GM21737 (cell line): ENCODE results near the gene MAN1C1.

ENCODE experiments used
- ATAC-seq: cut with Tn5 transposase; IDR thresholded peaks from one replicate; pipeline ENCODE4 v1.9.1; 2021; ENCODE audit warnings: mild to moderate bottlenecking, moderate library complexity; ENCODE audit not compliant: unreplicated experiment

MAN1C1 gene

DNA sequence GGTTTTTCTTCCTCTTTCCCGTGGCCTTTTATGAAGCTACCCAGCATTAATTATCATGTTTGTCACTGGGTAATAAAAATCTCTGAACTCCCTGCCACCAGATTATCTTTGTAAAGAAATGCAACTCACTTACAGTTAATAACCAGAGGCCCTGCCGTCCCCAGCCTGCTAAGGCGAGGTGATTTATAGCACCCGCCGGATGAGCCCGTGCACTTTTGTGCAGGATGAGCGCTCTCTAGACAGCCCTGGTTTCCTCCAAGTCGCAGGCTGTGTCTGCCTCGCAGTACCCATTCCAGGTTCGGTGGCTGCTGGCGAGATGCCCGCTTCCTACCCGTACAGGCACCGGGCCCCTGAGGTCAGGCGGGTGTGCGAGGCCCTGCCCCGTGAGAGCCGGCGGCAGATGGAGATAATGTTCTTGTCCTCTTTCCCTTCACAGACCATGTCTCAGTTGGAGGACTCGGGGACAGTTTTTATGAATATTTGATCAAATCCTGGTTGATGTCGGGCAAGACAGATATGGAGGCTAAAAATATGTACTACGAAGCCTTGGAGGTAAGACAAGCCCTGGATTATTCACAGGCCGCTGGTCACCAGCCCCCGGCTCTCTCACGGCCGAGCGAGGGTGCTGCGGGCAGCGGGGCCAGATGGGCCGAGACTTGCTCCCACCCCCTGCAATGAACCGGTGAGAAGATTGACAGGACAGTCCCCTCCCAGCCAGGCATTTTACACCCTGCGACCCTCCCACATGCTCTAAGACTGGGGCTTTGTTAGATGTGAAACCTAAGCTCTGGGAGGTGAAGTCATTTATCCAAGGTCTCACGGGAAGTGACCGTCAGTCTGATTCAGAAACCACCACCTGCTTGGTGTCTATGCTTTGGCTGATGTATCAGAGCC is 154.9 kb downstream of the MAN1C1 start:
- no peak for ATAC-seq

DNA sequence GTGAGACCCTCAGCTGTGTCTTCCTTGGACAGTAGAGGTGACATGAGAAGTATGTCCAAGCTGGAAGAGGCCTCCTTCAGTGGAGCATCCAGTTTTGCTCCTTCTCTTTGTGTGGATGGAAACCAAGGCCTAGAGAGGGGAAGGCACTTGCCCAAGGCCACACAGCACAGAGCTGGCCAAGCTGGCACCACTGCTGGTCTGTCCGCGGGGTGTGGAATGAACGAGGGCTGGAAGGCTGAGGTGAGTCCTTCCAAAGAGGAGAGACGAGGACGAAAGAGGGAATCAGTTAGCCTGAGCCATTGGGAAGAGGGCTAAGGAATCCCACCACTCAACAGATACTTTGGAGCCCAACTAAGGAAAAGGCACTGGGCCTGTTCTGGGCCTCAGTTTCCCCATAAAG is 155.6 kb downstream of the MAN1C1 start:
- ATAC-seq: no peak

DNA sequence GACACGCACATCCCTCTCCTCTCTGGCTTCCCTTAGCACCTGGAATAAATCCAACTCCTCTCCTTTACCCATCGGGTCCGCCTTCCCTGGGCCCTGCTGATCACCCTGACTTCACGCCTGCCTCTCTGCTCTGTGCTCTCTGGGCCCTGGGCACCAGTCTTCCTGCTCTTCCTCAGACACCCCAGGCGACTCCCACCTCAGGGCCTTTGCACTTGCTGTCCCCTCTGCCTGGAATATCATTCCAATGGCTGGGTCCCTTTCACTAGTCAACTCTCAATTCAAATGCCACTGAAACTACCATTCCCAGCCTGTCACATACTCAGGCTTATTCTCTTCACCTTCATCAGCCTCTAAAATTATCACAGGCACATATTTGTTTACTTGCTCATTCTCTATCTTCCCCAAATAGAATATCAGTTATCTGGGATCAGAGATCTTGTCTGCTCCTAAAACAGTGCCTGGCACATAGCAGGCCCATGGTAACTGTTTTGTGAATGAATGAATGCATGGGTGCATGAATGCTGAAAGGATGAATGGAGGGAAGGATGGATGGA is 156.2 kb downstream of the MAN1C1 start:
- no peak for ATAC-seq

DNA sequence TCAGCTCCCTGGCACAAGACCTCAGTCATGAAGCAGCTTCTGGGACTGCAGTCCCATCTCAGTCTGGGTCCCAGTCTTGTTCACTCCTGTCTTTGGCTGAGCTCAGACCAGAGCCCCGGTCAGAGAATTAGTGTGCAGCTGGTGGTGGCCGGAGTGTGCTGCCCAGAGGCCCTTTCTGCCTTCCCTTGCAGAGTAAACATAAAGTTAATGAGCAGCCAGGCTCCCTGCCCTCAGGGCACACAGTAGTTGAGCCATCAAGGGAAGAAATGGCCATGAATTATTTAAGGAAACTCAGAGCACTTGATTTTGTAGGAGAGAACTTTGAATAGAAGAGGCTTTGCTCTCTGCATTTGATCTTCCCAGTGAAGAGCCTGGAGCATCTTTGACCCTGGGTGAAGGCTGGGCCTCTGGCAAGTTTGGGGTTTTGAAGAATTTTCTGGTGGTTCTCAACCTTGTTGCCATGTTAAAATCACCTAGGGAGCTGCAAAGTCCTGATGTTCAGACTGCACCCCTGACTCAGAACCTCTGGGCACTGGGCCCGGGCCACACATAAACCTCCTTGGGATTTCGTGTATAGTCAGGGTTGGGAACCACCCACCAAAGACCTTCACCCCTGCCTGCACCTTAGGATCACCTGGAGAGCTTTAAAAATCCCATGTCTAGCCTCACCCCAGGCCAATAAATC is 157.0 kb downstream of the MAN1C1 start:
- no peak for ATAC-seq

DNA sequence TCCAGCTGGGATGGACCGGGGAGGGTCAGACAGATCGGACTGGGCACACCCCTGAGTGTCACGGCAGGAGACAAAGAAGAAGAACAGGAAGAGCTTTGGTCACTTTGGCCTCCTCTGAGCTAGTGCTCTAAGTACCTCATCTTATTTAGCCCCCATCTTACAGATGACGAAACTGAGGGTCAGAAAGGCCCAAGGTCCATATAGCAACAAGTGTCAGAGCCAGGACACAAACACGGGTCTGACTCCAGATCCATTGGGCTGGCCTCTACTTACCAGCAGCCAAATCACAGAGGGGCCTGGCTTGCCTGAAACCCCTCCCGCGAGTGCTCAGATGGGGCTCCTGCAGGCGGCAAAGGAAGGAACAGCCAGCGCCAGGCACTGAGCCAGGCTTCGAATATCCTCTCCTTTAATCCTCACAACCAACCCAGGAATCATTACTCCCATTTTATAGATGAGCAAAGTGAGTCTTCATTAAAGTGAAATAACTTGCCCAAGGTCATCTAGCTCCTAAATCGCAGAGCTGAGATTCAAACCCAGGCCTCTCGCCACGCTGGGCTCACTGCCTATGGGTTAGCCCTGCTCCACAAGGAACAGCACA is 157.7 kb downstream of the MAN1C1 start:
- no peak for ATAC-seq

DNA sequence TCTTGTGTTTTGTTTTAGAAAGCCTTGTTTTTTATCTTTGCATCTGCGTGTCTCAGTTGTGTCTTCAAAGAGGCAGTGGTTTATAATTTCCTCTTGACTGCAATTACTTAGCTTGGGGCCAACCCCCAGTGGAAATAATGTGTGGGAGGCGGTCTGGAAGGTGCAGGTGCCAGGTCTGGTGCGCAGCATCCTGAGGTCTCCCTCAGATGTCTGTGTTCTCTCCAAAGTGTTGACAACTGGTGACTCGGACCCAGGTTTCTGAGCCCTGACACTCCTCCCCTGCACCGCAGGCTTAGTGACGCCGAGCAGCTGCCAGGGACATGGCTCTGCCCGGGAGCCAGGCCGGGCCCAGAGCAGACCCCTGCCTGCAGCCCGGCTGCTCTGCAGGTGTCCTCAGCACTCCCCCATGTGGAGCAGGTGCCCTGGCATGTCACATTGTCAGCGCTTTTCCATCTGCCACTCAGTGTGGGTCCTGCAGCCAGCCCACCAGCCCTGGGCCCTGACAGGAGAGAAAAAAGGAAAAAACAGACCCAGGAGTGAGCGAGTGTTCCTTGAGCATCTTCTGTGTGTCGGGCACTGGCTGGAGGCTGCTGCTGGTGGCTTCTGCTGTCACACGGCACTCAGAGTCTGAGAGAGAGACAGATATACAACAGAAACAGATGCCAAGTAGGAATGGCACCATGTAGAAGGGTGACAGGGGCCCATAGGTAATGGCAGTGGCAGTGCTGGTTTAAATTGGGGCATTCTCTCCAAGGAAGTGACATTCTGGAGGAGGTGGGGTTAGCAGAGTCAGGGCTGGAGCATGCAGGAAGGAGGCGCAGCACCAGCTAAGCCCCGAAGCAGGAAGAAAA is 158.6 kb downstream of the MAN1C1 start:
- no peak for ATAC-seq

DNA sequence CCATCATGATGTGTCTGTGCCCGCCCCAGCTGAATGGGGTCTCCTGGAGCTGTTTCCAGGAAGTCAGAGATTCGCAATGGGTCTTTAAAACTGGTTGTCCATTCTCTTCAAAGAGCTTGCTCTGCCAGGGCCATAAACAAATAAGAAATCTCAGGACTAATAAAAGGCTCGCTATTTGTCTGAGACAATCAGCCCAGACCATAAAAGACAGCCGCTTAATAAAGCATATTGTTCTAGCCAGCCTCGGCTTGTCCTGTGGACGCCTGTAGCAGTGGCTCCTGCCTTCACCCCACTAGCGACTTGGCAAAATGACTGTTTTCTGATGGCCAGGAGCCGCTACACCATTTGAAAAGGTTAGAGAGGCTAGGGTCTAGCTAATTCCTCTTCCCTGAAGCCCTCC is 162.8 kb downstream of the MAN1C1 start:
- ATAC-seq: no peak

DNA sequence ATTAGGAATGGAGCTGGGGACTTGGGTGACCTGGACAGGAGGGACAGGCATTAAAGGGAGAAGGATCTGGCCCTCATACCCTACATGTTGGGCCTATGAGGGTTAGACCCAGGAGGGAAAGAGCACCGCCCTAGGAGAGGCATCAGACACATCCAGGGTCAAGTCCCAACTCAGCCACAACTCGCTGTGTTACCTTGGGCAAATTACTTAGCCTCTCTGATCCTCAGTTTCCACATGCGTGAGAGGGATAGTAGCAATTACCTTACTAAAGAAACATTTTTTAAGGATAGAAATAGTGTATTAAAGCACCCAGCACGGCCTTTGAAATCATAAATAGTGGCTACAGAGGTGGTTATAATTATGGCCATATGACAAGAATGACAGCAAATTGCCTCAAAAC is 163.3 kb downstream of the MAN1C1 start:
- ATAC-seq: no peak

DNA sequence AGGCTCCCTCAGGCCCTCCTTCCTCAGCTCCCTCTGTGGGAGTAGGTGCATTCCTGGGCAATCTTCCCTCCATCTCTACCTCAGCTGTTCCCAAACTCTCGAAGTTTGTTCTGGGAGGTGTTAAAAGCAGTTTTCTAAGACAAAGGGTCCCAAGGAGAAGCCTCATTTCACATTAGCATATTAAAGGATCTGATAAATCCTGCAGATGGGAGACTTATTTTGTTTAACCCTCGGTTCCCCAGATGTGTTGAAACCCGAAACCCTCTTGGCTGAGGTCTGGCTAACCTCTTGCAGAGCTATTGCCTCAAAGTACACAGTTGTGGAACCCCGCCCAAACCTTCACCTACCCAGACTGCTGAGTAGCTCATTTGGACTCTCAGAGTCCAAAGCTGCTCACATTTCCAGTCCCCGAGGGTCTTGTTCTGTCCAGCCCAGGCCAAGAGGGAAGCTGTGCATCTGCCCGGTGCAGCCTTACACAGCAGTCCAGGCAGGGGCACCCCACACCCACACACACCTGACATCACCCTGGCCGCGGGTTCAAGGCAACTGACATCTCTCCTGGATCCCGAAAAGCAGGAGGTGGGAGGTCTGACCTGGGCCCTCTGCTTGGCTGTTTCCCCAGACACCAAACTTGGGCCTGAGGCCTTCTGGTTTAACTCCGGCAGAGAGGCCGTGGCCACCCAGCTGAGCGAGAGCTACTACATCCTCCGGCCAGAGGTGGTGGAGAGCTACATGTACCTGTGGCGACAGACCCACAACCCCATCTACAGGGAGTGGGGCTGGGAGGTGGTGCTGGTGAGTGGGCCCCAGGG is 163.9 kb downstream of the MAN1C1 start:
- no peak for ATAC-seq

DNA sequence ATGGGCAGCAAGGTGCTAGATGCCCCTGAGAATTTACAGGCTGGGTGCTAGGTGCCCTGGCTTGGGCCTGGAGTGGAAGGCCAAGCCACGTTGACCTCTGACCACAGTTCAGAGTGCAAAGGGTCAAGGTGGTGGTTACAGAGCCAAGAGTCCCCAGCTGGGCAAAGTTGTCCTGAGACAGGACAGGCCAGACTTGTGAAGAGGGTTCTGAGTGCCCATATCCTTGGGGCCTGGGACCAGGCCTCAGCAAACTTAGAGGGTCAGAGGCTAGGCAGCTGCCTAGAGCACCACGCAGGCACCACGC is 164.5 kb downstream of the MAN1C1 start:
- no peak for ATAC-seq

DNA sequence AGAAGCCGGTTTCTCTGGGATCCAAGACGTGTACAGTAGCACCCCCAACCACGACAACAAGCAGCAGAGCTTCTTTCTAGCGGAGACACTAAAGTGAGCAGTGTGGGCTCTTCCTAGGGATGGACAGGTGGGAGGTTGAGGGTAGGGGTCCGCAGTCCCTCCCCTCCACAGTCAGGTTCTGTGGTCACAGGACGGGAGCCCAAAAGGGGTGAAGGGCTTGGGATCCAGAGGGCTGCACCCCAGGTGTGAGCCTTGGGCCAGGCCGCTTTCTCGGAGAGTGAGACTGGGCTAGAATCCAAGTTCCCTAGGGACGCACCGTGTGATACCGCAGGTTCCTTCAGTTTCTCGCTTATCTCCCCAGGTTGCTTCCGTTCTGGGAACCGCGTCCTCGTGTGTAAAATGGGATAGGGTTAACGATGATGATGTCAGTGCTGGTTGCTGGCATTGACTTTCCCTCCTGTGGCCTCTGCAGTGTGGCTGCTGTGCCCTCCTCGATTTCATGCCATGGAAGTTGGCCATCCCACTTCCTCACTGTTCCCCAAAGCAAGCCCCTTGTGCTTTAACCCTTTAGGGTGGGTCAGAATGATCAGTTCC is 166.1 kb downstream of the MAN1C1 start:
- no peak for ATAC-seq

DNA sequence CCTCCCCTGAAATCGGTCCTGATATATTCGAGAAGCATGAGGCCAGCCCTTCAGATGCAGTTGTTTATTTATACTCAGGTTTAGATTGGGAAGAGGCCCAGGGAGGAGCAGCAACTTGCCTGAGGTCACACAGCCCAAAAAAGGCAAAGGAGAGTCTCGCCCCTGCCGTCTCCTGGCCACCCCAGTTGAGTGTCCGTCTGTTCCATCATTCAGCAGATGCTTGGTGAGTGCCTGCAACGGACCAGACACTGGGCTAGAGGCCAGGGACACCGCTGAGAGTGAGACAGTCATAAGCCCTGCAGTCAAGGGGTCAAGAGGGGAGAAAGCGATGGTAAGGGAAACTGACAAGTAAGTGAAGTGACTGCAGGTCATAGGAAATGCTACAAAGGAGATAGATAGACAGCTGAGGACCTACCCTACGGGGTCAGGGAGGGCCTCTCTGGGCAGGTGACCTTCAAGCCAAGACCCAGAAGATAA is 168.0 kb downstream of the MAN1C1 start:
- no peak for ATAC-seq

DNA sequence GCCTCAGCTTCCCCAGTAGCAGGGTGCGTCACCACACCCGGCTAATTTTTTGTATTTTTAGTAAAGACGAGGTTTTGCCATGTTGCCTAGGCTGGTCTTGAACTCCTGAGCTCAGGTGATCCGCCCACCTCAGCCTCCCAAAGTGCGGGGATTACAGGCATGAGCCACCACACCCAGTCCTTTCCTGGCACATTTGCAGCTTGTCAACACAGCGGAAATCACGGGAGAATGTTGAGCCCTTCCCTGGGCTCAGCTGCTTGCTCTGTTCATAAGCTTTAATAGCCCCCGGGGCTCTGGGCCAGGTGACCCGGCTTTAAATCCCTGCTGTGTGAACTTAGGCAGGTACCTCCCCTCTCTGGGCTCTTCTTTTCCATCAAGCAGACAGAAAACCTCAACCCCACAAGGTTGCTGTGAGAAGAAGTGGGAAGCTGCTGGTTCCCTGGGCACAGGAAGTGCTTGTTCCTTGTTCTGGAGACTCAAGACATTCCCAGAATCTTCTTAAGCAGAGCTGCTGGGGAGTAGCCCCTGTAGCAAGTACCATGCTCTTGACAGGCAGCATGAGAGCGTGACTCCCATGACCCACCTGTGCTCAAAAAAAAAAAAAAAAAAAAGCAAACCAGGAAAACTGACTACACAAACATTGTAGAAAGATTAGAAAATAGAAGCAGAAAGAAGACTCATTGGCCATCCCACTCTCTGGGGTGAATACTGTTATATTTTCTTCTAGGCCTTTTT is 168.9 kb downstream of the MAN1C1 start:
- ATAC-seq: no peak

DNA sequence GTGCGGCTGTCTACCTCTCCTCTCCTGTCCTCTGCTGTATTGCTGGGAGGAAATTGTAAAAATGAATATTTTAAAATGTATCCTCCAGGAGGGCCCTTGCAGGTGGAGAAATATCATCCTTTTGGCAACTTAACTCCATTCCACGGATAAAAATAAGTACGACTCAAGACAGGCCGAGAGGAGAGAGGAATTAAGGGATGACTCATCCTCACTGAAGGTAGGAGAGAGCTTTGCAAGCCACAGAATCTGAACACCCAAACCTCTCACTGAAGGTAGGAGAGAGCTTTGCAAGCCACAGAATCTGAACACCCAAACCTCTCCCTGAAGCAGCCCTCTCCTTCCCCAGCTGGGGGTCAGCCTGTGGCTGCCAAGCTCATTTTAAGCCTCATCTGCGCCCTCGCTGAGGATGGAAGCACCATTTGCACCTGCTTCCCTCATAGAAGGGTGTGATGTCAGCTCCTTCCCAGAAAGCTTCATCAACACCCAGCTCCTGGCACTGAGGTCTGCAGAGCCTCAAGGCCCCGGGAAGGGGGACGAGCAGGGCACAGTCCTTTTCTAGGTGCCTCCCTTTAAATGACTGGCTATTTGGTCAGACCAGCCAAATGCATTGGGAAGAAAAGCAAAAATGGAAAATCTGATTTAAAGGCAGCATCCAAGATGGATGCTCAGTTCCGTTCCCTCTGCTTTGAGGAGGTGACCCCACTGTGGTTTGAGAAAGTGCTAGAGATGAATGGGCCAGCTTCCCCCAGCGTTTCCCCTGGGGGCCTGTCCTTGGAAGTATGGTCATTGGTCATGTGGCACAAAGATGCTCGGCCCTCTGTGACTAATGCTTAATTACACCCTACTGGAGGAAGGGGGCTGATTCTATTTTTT is 170.5 kb downstream of the MAN1C1 start:
- ATAC-seq: no peak

DNA sequence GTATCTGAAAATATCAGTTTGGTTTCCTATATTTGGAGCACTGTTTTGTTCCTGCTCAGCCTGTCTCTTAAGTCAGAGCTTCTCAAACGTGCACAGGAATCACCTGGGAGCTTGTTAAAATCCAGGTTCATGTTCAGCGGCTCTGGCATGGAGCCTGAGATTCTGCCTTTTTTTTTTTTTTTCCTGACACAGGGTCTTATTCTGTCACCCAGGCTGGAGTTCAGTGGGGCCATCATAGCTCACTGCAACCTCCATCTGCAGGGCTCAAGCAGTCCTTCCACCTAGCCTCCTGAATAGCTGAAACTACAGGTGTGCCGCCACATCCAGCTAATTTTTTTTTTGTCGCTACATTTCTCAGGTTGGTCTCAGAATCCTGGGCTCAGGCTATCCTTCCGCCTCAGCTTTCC is 171.2 kb downstream of the MAN1C1 start:
- ATAC-seq: no peak

DNA sequence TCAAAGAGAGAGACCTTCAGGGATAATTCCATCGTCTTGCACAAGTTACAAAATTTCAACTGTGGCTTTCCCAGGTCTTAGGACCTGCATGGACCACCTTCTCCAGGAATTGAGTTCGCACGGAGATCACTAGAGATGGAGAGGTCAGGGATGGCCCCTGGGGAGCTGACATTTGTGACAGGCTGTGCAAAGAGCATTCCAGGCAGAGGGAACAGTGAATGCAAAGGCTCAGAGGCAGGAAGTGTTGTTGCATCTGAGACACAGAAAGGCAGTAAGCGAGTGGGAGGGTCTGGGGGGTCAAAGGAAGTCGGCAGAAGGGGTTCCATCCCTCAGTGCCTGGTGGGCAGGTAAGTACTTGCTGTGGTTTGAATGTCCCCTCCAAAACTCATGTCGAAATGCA is 173.9 kb downstream of the MAN1C1 start:
- ATAC-seq: no peak

DNA sequence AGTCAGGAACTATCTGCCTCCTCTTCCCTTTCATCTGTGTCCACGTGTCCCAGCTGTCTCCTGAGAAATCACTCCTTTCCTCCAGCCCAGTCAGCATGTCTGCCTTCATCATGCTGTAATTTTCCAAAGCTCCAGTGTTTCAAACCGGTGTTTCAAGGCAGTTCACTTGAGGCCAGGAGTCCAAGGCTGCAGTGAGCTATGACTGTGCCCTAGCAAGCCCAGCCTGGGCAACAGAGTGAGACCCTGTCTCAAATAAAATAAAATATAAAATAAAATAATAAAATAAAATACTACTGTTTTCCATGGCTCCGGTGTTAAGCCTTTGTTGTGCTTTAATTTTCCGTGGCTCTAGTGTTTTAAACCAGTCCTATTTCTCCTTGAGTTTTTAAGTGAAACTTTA is 175.5 kb downstream of the MAN1C1 start:
- ATAC-seq: no peak

DNA sequence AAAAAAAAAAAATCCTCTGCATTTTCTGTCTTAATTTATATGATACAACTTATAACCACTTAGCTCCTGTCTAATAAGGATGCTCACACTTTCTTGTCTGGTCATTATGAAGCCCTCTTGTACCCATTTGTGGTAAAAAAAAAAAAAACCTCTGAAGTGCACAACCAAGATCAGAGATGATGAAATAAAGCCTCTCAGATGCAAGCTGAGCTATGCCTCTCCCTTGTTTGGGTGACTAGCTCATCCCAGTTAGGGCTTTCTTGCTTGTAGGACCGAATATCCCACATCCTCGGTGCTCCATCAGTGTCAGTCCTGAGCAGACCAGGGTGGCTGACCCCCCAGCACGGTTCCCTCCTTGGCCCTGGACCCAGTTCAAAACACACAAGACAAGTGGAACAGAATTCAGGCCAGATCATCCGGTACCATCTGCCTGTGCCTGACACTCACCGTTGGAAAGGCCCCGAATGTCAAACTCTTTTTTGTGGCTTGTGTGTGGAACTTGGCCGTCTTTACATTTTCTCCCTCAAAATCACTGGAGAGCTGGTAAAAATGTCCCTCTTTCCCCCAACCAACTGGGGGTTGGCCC is 177.1 kb downstream of the MAN1C1 start:
- ATAC-seq: no peak
